Measurements from ENCODE around the gene RAMP1.

RAMP1 gene

DNA sequence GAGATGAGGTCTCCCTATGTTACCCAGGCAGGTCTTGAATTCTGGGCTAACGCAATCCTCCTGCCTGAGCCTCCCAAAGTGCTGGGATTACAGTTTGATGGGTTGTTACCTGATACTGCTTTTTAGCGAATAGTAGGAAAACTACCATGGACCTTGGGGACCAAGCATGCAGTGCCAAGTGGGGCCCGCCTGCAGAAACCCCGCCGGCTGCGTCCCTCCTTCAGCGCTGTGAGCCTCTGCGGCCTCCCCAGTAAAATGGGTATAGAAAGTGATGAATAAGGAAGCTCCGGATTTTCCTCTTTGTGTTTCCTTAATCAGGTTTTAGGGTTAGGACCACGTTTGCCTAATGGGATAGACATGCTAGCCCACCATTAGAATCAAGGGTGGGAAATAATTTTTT is 30.4 kb downstream of the RAMP1 start:
- Mint-ChIP-seq H3K4me1 (peaks cover 9% of the 10 kb centered on the region), H3K4me3 (no peak overlapping the region), H3K36me3 (ENCODE audit: low read depth) (no peaks in the 10 kb centered on the region), H3K27me3 (no peaks in the 10 kb centered on the region), H3K27ac (no peak overlapping the region), H3K9me3 (no peaks in the 10 kb centered on the region)
- no peak for DNase-seq
- no peak for ATAC-seq

DNA sequence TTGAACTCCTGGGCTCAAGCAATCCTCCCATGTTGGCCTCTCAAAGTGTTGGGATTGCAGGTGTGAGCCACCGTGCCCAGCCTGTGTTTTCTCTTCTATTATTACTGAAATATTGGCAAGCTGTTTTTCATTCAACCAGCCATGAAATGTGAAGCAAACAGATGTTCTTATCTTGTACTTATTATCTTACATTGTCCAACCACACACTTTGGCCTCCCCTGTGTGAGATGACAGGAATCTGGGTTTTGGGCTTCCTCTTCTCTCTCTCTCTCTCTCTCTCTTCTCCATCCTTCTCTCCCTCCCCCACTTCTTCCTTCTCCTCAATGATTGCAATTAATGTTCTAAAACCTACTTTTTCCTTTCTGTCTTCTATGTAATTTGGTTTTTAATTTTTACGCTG is 33.1 kb downstream of the RAMP1 start:
- Mint-ChIP-seq H3K4me1 (peaks cover 9% of the 10 kb centered on the region), H3K4me3 (no peak overlapping the region), H3K27me3 (no peaks in the 10 kb centered on the region), H3K36me3 (ENCODE audit: low read depth) (no peaks in the 10 kb centered on the region), H3K9me3 (no peaks in the 10 kb centered on the region), H3K27ac (no peak overlapping the region)
- no peak for DNase-seq
- ATAC-seq: no peak

DNA sequence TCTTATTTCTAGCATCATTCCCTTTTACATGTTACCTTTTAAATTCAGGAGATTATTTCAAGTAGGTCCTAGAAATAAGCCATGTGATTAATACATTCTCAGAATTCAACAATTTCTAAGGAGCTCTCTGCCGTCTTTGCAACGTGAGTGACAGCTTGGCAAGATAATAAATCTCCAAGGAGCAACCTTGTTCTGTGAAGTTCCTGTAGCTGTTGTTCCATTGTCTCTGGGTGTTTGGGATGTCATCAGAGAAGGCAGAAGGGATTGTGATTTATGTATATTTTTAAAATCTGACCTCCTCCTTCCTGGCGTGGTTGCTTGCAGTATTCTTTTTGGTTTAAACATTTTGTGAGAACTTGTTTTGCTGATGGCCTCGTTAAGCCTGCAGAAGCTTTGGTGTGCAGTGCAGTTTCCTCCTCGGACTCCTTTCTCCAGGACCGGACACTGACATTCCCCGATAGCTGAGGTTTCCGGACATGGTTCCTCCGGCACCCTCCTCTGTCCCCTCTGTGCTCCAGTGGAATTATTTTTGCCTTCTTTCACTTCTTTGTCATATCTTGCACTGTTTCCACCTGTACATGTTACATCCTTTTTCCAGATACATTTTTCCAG is 33.7 kb downstream of the RAMP1 start:
- H3K36me3 Mint-ChIP-seq (ENCODE audit: low read depth): no peaks in the 10 kb centered on the region
- H3K4me1 Mint-ChIP-seq: peaks cover 12% of the 10 kb centered on the region
- DNase-seq (no peak), ATAC-seq (no peak)
- H3K4me3 Mint-ChIP-seq: no peak overlapping the region
- H3K9me3 Mint-ChIP-seq: no peaks in the 10 kb centered on the region
- no peak overlapping the region for H3K27ac Mint-ChIP-seq
- no peaks in the 10 kb centered on the region for H3K27me3 Mint-ChIP-seq

DNA sequence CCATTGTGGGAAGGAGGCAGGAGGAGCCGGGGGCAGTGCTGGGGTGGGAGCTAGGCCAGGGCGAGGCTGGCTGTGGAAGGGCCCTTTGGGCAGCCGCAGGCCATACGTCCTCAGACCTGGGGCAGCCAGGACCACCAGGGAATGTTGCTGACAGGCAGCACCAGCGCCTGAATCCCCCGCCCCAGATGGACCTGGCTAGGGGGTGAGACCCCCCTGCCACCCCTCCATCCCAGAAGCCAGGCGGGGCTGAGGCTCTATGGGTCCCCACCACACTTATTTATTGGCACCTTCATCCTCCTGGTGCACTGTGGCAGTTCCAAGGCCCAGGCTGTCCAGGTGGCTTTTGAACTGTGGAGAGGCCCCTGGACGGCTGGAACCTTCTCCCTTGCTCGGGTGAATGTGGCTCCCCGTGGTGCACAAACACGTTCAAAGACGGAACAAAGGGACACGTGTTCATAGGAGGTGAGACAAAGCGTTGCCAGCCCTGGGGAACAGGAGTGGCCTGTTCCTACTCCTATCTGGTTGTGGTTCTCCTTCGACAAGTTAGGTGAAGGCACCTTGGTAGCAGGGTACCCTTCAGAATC is 35.1 kb downstream of the RAMP1 start:
- Mint-ChIP-seq H3K4me1 (peaks cover 21% of the 10 kb centered on the region), H3K4me3 (no peak overlapping the region), H3K9me3 (no peaks in the 10 kb centered on the region), H3K27ac (no peak overlapping the region), H3K27me3 (no peaks in the 10 kb centered on the region), H3K36me3 (ENCODE audit: low read depth) (no peaks in the 10 kb centered on the region)
- no peak for ATAC-seq
- no peak for DNase-seq

DNA sequence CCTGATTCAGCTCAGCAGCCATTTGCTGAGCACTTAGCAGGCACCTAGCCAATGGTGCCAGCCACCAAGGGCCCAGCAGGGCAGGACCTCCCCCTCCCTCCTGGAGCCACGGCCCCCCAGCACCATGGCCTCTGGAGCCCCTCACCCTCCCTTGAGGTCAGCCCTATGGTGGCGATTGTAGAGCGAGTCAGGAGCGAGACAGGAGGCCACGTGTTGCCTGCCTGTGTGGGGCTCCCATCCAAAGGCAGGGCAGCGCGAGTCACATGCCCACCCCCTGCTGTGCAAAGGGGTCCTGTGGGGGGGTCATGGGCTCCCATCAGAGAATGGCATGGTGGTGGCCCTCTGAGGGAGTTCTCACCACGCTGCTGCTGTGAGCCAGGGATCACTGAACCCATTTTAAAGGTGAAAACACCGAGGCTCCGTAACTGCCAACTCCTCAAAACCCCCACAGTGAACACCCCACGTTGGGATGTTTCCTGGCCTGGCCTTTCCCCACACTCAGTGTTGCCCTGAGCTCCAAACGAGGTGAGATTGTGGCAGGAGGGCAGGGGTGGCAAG is 35.6 kb downstream of the RAMP1 start:
- Mint-ChIP-seq H3K27me3 (no peaks in the 10 kb centered on the region), H3K9me3 (no peaks in the 10 kb centered on the region), H3K4me1 (peaks cover 27% of the 10 kb centered on the region), H3K27ac (no peak overlapping the region), H3K4me3 (no peak overlapping the region), H3K36me3 (ENCODE audit: low read depth) (no peaks in the 10 kb centered on the region)
- ATAC-seq (no peak), DNase-seq (no peak)

DNA sequence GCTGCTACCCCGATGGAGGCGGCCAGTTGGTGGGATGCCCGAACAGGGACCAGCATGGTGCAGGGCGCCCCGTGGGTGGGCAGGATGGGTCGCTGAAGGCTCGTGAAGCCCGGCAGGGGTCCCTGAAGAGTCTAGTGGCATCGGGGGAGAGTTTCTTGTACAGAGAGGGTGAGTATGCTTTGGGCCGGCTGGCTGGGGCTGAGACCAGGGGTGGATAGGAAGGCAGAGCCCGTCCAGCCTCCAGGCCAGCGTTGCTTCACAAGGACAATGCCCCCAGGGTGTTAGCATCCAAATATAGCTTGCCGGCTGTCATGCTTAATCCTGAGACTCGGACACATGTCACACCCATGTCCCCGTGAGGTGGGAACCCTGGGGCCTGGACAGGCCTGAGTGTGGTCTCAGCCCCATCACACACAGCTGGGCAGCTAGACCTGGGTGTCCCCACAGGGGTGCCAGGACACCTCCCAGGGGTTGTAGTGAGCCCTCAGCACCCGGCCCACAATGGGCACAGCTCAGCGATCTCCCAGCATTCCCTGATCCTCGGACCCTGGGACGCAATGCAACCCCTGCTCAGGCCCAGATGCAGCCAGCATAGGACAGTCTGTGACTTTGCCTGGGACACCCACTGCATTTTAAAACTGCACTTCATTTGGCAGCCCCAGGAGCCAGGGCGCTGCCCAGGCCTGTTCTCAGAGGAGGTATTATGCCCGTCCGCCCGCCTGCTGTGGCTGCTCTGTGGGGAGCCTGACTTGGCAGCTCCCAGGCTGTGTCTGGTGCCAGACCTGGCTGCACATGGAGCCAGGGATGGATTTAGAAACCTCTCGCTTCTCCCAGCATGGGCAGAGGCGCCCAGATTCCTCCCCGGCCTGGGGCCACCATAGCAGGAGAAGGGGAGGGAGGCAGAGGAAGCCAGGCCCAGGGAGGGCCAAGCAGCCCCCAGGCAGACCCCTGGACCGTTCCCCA is 36.4 kb downstream of the RAMP1 start:
- no peaks in the 10 kb centered on the region for H3K27me3 Mint-ChIP-seq
- H3K4me1 Mint-ChIP-seq: peaks cover 28% of the 10 kb centered on the region
- H3K27ac Mint-ChIP-seq: no peak overlapping the region
- no peaks in the 10 kb centered on the region for H3K9me3 Mint-ChIP-seq
- H3K36me3 Mint-ChIP-seq (ENCODE audit: low read depth): no peaks in the 10 kb centered on the region
- DNase-seq (no peak), ATAC-seq (no peak)
- H3K4me3 Mint-ChIP-seq: no peak overlapping the region

DNA sequence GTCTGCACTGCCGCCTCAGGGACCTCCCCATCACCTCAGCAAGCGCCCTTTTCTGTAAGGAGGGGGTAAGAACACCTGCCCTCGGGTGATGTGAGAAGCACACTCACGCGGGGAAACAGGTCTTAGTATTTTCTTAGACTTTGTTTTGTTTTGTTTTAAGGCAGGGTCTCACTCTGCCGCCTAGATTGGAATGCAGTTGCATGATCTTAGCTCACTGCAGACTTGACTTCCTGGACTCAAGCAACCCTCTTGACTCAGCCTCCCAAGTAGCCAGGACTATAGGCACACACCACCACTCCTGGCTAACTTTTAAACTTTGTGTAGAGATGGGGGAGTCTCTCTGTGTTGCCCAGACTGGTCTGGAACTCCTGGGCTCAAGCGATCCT is 37.1 kb downstream of the RAMP1 start:
- peaks cover 35% of the 10 kb centered on the region for H3K4me1 Mint-ChIP-seq
- H3K9me3 Mint-ChIP-seq: peaks cover 3% of the 10 kb centered on the region
- H3K27me3 Mint-ChIP-seq: no peaks in the 10 kb centered on the region
- peak overlapping the region; percentile 59 for H3K27ac Mint-ChIP-seq
- ATAC-seq (no peak), DNase-seq (no peak)
- H3K36me3 Mint-ChIP-seq (ENCODE audit: low read depth): no peaks in the 10 kb centered on the region
- H3K4me3 Mint-ChIP-seq: no peak overlapping the region

DNA sequence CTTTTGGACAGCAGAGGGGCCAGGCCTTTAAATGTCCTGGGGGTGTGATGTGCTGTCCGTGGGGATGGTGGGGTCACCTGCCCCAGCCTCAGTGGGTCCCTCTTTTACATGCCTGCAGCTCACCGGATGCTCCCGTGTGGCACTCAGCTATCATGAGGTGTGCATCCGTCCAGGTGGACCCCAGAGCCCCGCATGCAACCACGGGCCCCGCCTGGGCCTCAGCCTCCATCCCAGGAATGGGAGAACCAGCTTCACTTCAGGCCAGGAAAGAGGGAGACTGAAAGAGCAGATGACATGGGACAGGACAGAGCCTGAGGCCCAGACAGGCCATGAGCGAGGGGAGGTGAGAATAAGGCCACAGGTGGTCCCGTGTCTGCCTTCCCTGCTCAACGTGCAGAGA is 37.5 kb downstream of the RAMP1 start:
- Mint-ChIP-seq H3K27me3 (no peaks in the 10 kb centered on the region), H3K4me1 (peaks cover 39% of the 10 kb centered on the region), H3K36me3 (ENCODE audit: low read depth) (no peaks in the 10 kb centered on the region), H3K4me3 (no peak overlapping the region), H3K9me3 (peaks cover 3% of the 10 kb centered on the region), H3K27ac (no peak overlapping the region)
- ATAC-seq: no peak
- DNase-seq: no peak

DNA sequence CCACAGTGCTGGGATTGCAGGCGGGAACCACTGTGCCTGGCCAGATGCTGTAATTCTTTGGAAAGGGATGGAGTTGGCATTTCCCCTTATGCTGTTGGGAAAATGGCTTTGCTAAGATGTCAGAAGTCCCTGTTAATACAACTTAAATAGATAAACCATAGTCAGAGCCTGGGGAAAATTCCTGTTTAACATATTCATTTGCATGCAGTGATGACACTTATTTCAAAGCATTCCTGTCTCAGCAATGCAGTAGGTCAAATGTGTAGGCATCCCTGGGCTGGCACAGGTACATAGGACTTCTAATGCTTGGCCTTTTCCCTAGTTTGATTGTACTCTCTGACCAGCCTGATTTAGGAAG is 38.6 kb downstream of the RAMP1 start:
- Mint-ChIP-seq H3K4me3 (no peak overlapping the region), H3K36me3 (ENCODE audit: low read depth) (no peaks in the 10 kb centered on the region), H3K4me1 (peaks cover 42% of the 10 kb centered on the region), H3K27me3 (no peaks in the 10 kb centered on the region), H3K27ac (no peak overlapping the region), H3K9me3 (peaks cover 3% of the 10 kb centered on the region)
- ATAC-seq (no peak), DNase-seq (no peak)

DNA sequence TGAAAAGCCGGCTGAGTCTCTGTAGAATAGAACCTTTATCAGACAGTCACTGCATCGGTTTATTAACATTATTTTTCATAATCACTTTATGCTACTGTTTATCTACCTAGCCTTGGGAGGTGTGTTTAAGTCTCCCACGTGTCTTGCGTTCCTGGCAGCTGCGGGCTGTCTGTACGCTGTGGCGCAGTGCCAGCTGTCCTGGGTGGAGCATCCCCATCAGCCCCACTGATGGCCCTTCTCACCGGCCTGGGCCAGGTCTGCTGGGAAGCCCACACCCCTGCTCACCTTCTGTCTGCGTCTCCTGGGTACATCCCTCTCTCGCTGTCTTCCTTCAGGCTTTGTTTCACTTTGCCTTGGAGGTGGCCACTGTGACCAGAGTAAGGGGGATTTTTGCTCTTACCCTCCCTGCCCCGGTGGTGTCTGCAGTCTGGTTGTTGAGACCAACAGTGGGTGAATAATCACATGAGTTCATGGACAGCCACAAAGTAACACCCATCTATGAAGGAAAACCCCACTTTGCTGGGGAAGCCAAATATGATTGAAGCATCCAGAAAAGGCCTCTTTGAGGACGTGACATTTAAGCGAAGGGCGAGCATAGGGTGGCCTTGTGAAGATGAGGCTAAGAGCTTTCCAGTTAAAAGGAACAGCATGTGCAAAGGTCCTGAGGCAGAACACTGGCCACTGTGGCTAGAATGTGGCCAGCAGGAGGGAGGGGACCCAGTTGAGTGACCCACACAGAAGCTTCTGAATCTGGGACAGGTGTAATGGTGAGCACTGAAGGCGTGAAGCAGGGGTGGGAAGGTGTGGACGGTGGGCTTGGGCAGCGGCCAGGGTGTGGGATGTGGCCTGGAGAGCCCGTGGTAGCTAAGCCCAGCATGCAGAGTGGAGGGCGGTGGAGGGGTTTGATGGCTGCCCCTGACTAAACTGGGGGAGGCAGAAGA is 41.7 kb downstream of the RAMP1 start:
- ATAC-seq (peak; percentile 34), DNase-seq (peak; percentile 19)
- Mint-ChIP-seq H3K36me3 (ENCODE audit: low read depth) (peaks cover 2% of the 10 kb centered on the region), H3K4me1 (peaks cover 64% of the 10 kb centered on the region), H3K27ac (peak overlapping the region; percentile 84), H3K9me3 (peaks cover 3% of the 10 kb centered on the region), H3K27me3 (no peaks in the 10 kb centered on the region), H3K4me3 (peak overlapping the region; percentile 58)

DNA sequence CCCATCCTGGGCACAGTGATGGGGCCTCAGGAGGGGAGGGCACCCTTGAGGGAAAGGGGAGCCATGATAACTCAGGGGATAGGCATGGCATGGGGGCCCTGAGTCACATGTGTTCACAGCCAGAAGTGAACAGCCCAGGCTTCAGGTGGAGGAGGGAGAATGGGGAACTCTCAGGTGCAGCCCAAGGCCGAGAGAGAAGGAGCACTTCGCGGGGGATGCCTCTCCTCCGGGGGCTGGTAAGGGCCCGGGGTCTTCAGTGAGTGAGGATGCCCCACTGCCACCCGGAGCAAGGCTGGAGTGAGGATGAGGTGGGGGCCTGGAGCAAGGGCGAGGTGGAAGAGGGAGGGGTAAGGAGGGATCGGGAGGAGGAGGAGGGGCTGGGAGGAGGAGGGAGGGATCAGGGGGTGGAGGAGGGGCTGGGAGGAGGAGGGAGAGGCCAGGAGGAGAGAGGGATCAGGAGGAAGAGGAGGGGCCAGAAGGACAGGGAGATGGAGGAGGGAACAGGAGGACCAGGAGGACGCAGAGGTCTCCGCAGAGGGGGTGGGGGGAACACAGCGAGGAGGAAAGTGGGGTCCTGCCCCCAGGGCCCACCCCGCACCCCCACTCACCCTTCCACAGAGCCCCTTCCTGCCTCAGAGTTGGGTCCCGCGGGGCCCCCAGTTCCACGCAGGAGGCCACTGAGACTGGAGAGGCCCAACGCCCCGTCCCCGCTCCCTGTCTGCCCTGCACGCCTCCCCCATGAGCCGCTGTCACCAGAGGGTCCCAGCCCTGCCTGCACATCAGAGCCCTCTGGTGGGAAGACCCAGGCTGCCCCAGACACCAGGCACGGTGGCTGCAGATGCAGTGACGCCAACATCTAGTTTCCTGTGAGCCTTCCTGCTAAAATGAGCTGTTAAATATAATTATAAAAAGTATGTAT is 42.8 kb downstream of the RAMP1 start:
- Mint-ChIP-seq H3K36me3 (ENCODE audit: low read depth) (peaks cover 3% of the 10 kb centered on the region), H3K4me3 (no peak overlapping the region), H3K27me3 (no peaks in the 10 kb centered on the region), H3K27ac (peak overlapping the region; percentile 84), H3K4me1 (peaks cover 67% of the 10 kb centered on the region), H3K9me3 (peaks cover 7% of the 10 kb centered on the region)
- DNase-seq: peak; percentile 22
- ATAC-seq: peak; percentile 20

DNA sequence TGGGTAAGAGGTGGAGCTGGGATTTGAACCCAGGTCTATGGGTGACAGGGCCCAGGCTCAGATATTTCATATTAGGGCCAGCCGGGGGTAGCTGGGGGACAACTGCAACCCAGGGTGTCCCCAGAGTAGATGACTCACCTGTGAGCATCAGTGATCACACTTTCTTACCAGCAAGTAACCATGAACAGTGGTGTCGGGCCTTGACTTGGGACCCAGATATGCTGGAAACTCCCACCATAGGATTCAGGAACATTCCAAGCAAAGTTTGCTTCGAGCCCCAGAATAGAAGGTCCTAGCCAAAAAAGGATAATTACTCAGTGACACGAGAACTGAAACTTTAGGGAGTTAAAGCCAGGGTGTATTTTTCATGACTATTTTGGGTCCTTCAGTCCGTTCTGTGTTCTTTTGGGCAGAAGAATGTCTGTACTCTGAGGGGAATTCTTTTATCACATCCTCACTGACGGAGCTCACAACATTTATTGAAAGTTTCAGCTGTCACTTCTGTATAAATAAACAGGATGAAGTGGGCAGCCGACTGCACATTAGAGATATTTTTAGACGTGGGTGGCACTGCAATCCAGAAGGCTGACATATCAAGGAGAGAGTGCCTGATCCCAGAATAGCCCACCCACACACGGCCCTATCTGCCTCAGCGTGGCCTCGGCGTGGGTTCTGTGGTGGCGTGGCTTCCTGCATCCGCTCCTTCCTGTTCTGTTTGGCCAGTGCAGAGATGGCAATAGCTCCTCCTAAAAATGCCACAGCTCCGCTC is 45.6 kb downstream of the RAMP1 start:
- ATAC-seq (peak; percentile 34), DNase-seq (peak; percentile 55)
- Mint-ChIP-seq H3K27me3 (no peaks in the 10 kb centered on the region), H3K27ac (peak overlapping the region; percentile 82), H3K4me3 (peak overlapping the region; percentile 57), H3K9me3 (peaks cover 11% of the 10 kb centered on the region), H3K4me1 (peaks cover 45% of the 10 kb centered on the region), H3K36me3 (ENCODE audit: low read depth) (peaks cover 3% of the 10 kb centered on the region)

DNA sequence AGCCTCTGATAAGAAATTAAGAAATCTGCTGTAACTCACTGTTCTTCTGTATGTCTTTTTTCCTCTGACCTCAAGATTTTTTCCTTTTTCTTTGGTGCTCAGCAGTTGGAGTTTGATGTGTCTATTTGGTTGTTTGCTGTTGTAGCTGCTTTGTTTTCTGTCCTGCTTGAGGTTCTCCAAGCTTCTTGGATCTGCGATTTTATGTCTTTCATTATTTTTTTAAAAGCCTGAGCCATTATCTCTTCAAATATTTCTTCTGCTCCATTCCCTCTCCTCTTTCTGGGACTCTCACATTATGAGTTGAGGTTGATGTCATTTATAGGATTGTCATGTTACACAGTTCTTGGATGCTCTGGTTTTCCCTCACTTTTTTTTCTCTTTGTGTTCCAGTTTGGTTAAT is 47.7 kb downstream of the RAMP1 start:
- H3K27me3 Mint-ChIP-seq: no peaks in the 10 kb centered on the region
- peaks cover 28% of the 10 kb centered on the region for H3K4me1 Mint-ChIP-seq
- ATAC-seq: no peak
- peaks cover 11% of the 10 kb centered on the region for H3K9me3 Mint-ChIP-seq
- H3K4me3 Mint-ChIP-seq: no peak overlapping the region
- H3K27ac Mint-ChIP-seq: no peak overlapping the region
- peaks cover 3% of the 10 kb centered on the region for H3K36me3 Mint-ChIP-seq (ENCODE audit: low read depth)
- DNase-seq: no peak
